Dermis microvascular lymphatic vessel endothelial cell (primary cell): Measurements from ENCODE around the gene FIBCD1. TPM values are rescaled to one million over a fixed set of nuclear protein-coding genes. Genes with fewer than 3 reads are reported as not detected.

Experiments used
- DNase-seq, 2 donors: peaks; one replicate each; pipeline versions ENCODE4 v3.0.0 to v3.0.0-alpha.2; 2010; ENCODE audit warnings: low read depth in 2 of 2
- total RNA-seq: library from RNA; depleted of rRNA; stranded (reverse); fragments of >200 nt; gene quantifications from 2 replicates; pipeline ENCODE4 v1.2.1, GENCODE V29; 2014

The FIBCD1 gene
- total RNA-seq, 1 donor from 2014 or later, result under 0.01 TPM

GRCh38 chr9:130936285-130937117 is 2.5 kb downstream of the FIBCD1 start:
- peak in 1 of 2 donors; percentile 12 for DNase-seq

- DNase-seq, result no peak
Measured at GRCh38 chr9:130935648-130936271, 3.3 kb downstream of the FIBCD1 start.

GRCh38 chr9:130934702-130935647 is 4.1 kb downstream of the FIBCD1 start:
- DNase-seq, result no peak

GRCh38 chr9:130934246-130934645 is 4.8 kb downstream of the FIBCD1 start:
- no peak for DNase-seq

- DNase-seq, result no peak
Measured at GRCh38 chr9:130933114-130934046, 5.7 kb downstream of the FIBCD1 start.

- no peak for DNase-seq
Measured at GRCh38 chr9:130932255-130933079, 6.6 kb downstream of the FIBCD1 start.

- DNase-seq, result no peak
Measured at GRCh38 chr9:130931508-130932254, 7.4 kb downstream of the FIBCD1 start.

- DNase-seq, result no peak
Measured at GRCh38 chr9:130930804-130931349, 8.2 kb downstream of the FIBCD1 start.

- DNase-seq, result no peak
Measured at GRCh38 chr9:130930132-130930803, 8.8 kb downstream of the FIBCD1 start.

- no peak for DNase-seq
Measured at GRCh38 chr9:130929571-130930038, 9.4 kb downstream of the FIBCD1 start.

- peak in 1 of 2 donors; percentile 48 for DNase-seq
Measured at GRCh38 chr9:130927995-130928900, 10.8 kb downstream of the FIBCD1 start.

GRCh38 chr9:130927338-130927737 is 11.7 kb downstream of the FIBCD1 start:
- no peak for DNase-seq

GRCh38 chr9:130925050-130925678 is 13.9 kb downstream of the FIBCD1 start:
- DNase-seq, result no peak

GRCh38 chr9:130924448-130924788 is 14.6 kb downstream of the FIBCD1 start:
- no peak for DNase-seq

- no peak for DNase-seq
Measured at GRCh38 chr9:130923611-130924447, 15.2 kb downstream of the FIBCD1 start.
